AG04450 (cell line): ENCODE results near the gene KCNMB4. TPM values are rescaled to one million over a fixed set of nuclear protein-coding genes. Genes with fewer than 3 reads are reported as not detected.

Experiments
- CTCF ChIA-PET: fragments of 300-600, 350-600 bp; formaldehyde crosslinking; extraction: SDS; loops from one replicate; lab custom pipeline; 2022; ENCODE audit warnings: antibody characterized with exemption, inconsistent platforms; lab: Charles Lee
- POLR2A ChIA-PET: fragments of 350-600 bp; formaldehyde crosslinking; extraction: SDS; loops from one replicate; lab custom pipeline; 2021; ENCODE audit warnings: antibody characterized with exemption, inconsistent platforms; lab: Yijun Ruan, JAX
- DNase-seq: peaks from one replicate; pipeline ENCODE4 v3.0.0-alpha.2; 2011; ENCODE audit warnings: low read depth, low spot score
- H3K27ac ChIP-seq: one replicate; pipeline ENCODE4 v1.5.1; 2012; ENCODE audit warnings: low read depth, low read length, control low read depth
- H3K27me3 ChIP-seq: one replicate; pipeline ENCODE4 v1.6.0; 2012; ENCODE audit warnings: low read length; ENCODE audit not compliant: control insufficient read depth, insufficient read depth
- H3K4me3 ChIP-seq: 2 replicates; pipeline ENCODE4 v1.5.1; 2011; ENCODE audit warnings: mild to moderate bottlenecking, low read depth, low read length, control low read depth
- H3K9me3 ChIP-seq: 2 replicates; pipeline ENCODE4 v1.5.1; 2012; ENCODE audit warnings: low read length; ENCODE audit not compliant: control insufficient read depth, insufficient read depth
- polyA plus RNA-seq: library from polyadenylated mRNA; depleted of rRNA; stranded (reverse); fragments of >200 nt; gene quantifications from 2 replicates; pipeline ENCODE4 v1.2.3, GENCODE V29; 2011
- TF ChIP-seq, protein P1 (sequence below): IDR thresholded peaks from 2 replicates; pipeline ENCODE4 v1.5.1; 2011; ENCODE audit warnings: low read depth, low read length, control low read depth, inconsistent platforms

KCNMB4 gene
- polyA plus RNA-seq, 1 experiment, result 0.14 TPM

DNA sequence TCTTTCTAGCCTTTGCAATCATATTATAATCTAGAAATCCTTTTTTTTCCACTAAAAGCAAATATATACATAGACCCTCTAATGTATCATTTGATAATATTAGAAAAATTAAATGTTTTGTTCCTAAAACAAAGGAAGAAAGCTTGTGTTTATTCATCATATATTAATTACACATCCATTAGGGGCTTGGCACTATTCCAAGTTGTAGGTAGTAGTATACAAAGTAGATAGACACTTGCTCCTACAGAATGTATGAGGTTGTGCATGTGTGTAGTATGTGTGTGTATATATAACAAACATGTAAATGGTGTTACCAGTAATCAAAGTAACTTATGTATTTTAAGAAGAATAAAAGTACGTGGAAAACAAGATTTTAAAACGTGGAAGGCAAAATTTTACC lies 15.0 kb upstream of the KCNMB4 start:
- Histone ChIP-seq H3K27me3 (no peaks in the 10 kb centered on the region), H3K4me3 (no peak overlapping the region), H3K27ac (no peak overlapping the region), H3K9me3 (no peaks in the 10 kb centered on the region)
- POLR2A ChIA-PET, result no interaction called here
- CTCF ChIA-PET, result no interaction called here
- TF ChIP-seq, protein P1, sequence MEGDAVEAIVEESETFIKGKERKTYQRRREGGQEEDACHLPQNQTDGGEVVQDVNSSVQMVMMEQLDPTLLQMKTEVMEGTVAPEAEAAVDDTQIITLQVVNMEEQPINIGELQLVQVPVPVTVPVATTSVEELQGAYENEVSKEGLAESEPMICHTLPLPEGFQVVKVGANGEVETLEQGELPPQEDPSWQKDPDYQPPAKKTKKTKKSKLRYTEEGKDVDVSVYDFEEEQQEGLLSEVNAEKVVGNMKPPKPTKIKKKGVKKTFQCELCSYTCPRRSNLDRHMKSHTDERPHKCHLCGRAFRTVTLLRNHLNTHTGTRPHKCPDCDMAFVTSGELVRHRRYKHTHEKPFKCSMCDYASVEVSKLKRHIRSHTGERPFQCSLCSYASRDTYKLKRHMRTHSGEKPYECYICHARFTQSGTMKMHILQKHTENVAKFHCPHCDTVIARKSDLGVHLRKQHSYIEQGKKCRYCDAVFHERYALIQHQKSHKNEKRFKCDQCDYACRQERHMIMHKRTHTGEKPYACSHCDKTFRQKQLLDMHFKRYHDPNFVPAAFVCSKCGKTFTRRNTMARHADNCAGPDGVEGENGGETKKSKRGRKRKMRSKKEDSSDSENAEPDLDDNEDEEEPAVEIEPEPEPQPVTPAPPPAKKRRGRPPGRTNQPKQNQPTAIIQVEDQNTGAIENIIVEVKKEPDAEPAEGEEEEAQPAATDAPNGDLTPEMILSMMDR, result no peak
- no peak for DNase-seq

- DNase-seq, result no peak
- CTCF ChIA-PET, result interaction anchor here (0.6 kb wide), 1 partner anchor 10 kb away, joined by 3 read pairs; no protein-coding TSS in a partner anchor
- H3K9me3 ChIP-seq, result no peaks in the 10 kb centered on the region
These were observed 12.1 kb upstream of the KCNMB4 start for GRCh38 chr12:70353780-70354660.

DNA sequence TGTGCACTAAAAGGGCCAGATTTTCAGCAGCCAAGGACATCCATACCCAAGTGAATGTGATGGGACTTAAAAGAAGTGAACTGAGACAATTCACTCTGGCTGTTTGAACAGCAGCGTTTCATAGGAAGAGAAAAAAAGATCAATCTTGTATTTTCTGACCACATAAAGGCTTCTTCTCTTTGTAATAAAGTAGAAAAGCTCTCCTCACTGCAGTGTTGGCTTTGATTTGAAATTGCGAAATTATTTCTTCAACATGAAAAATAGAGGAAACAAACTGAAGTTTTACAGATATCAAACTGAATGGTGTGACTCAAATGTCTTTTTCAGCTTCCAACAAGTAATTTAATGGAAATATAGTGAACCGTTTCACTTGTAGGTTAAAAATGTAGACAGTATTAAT lies 11.3 kb upstream of the KCNMB4 start:
- Histone ChIP-seq H3K27me3 (no peaks in the 10 kb centered on the region), H3K27ac (no peak overlapping the region), H3K9me3 (no peaks in the 10 kb centered on the region), H3K4me3 (no peak overlapping the region)
- TF ChIP-seq, protein P1, result no peak
- no peak for DNase-seq
- ChIA-PET CTCF (no interaction called here), POLR2A (no interaction called here)

More at GRCh38 chr12:70353780-70354660, 12.1 kb upstream of the KCNMB4 start:
- POLR2A ChIA-PET, result no interaction called here
- TF ChIP-seq, protein P1, result no peak
- Histone ChIP-seq H3K27me3 (no peaks in the 10 kb centered on the region), H3K27ac (no peak overlapping the region), H3K4me3 (no peak overlapping the region)

GRCh38 chr12:70355972-70356371 lies 10.1 kb upstream of the KCNMB4 start:
- CTCF ChIA-PET, result interaction anchor here (1.2 to 2.0 kb wide), 2 partner anchors 476 to 998 kb away, joined by 3 to 7 read pairs; no protein-coding TSS in a partner anchor
- TF ChIP-seq, protein P1, result no peak
- POLR2A ChIA-PET, result no interaction called here

DNA sequence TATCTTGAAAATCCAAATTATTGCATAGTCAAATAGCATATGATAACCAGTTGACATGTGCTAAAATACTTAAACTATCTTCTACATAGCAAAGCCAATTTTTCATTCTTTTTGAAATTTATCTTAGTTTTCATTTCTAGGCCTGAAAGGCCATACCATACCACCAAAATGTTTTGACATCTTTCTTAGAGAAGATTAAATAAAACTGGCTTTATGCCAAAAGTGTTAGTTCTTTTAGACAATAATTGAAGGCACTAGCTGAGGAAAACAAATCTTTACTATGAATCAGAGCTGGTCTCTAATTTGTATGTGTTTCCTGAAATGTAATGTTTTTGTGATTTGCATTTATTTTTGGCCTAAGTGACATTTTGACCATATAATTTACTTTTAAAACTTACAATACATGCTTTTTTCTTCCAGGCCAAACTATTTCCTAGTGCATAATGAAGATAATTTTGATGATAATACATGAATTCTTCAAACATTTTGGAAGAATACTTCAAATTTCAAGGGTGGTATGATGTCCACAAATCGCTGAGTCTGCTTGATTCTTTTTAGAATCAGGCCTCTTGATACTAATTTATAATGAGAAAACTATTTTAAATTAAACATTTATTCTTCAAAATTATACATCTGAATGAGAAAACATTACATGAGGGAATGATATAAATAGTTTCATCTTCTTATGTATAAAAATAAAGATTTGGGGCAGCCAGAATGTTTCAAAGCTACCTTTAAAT lies 6.5 kb upstream of the KCNMB4 start:
- Histone ChIP-seq H3K27ac (no peak overlapping the region), H3K9me3 (no peaks in the 10 kb centered on the region), H3K4me3 (no peak overlapping the region), H3K27me3 (peaks cover 13% of the 10 kb centered on the region)
- POLR2A ChIA-PET, result no interaction called here
- CTCF ChIA-PET, result no interaction called here
- TF ChIP-seq, protein P1, result no peak
- no peak for DNase-seq

More at GRCh38 chr12:70355972-70356371, 10.1 kb upstream of the KCNMB4 start:
- Histone ChIP-seq H3K9me3 (no peaks in the 10 kb centered on the region), H3K27me3 (no peaks in the 10 kb centered on the region), H3K27ac (no peak overlapping the region), H3K4me3 (no peak overlapping the region)
- no peak for DNase-seq
